AG04450 (cell line): ENCODE results near the gene KLK14. TPM values are rescaled to one million over a fixed set of nuclear protein-coding genes. Genes with fewer than 3 reads are reported as not detected.

ENCODE experiments used
- CTCF ChIA-PET: fragments of 300-600, 350-600 bp; formaldehyde crosslinking; extraction: SDS; loops from one replicate; lab custom pipeline; 2022; ENCODE audit warnings: antibody characterized with exemption, inconsistent platforms; lab: Charles Lee
- POLR2A ChIA-PET: fragments of 350-600 bp; formaldehyde crosslinking; extraction: SDS; loops from one replicate; lab custom pipeline; 2021; ENCODE audit warnings: antibody characterized with exemption, inconsistent platforms; lab: Yijun Ruan, JAX
- DNase-seq: peaks from one replicate; pipeline ENCODE4 v3.0.0-alpha.2; 2011; ENCODE audit warnings: low read depth, low spot score
- H3K27ac ChIP-seq: one replicate; pipeline ENCODE4 v1.5.1; 2012; ENCODE audit warnings: low read depth, low read length, control low read depth
- H3K27me3 ChIP-seq: one replicate; pipeline ENCODE4 v1.6.0; 2012; ENCODE audit warnings: low read length; ENCODE audit not compliant: control insufficient read depth, insufficient read depth
- H3K4me3 ChIP-seq: 2 replicates; pipeline ENCODE4 v1.5.1; 2011; ENCODE audit warnings: mild to moderate bottlenecking, low read depth, low read length, control low read depth
- H3K9me3 ChIP-seq: 2 replicates; pipeline ENCODE4 v1.5.1; 2012; ENCODE audit warnings: low read length; ENCODE audit not compliant: control insufficient read depth, insufficient read depth
- polyA plus RNA-seq: library from polyadenylated mRNA; depleted of rRNA; stranded (reverse); fragments of >200 nt; gene quantifications from 2 replicates; pipeline ENCODE4 v1.2.3, GENCODE V29; 2011
- TF ChIP-seq, protein P1 (sequence below): IDR thresholded peaks from 2 replicates; pipeline ENCODE4 v1.5.1; 2011; ENCODE audit warnings: low read depth, low read length, control low read depth, inconsistent platforms

The KLK14 gene
- polyA plus RNA-seq, 1 experiment = not detected

DNA sequence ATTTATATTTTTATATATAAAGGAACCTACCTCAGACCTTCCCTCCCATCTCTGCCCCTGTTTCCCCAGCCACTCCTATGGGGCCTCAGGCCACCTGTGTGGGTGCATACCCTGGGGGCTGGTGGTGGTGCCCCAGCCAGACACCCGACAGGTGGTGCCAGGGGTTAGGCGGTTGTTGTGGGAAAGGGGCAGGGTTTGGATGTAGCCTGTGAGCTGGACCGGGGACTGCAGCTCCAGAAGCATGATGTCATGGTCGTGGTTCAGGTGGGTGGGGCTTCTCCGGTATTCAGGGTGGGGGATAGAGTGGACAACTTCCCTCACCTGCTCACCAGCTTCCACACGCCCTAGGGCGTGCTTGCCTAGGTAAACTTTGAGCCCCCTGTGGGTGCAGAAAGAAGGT, 23.0 kb downstream of the KLK14 start:
- POLR2A ChIA-PET = no interaction called here
- Histone ChIP-seq H3K4me3 (no peak overlapping the region), H3K27me3 (no peaks in the 10 kb centered on the region), H3K27ac (peak overlapping the region; percentile 31), H3K9me3 (peaks cover 4% of the 10 kb centered on the region; the same call in 1 of the 2 replicates)
- no peak for DNase-seq
- TF ChIP-seq, protein P1, sequence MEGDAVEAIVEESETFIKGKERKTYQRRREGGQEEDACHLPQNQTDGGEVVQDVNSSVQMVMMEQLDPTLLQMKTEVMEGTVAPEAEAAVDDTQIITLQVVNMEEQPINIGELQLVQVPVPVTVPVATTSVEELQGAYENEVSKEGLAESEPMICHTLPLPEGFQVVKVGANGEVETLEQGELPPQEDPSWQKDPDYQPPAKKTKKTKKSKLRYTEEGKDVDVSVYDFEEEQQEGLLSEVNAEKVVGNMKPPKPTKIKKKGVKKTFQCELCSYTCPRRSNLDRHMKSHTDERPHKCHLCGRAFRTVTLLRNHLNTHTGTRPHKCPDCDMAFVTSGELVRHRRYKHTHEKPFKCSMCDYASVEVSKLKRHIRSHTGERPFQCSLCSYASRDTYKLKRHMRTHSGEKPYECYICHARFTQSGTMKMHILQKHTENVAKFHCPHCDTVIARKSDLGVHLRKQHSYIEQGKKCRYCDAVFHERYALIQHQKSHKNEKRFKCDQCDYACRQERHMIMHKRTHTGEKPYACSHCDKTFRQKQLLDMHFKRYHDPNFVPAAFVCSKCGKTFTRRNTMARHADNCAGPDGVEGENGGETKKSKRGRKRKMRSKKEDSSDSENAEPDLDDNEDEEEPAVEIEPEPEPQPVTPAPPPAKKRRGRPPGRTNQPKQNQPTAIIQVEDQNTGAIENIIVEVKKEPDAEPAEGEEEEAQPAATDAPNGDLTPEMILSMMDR = no peak
- CTCF ChIA-PET = no interaction called here

DNA sequence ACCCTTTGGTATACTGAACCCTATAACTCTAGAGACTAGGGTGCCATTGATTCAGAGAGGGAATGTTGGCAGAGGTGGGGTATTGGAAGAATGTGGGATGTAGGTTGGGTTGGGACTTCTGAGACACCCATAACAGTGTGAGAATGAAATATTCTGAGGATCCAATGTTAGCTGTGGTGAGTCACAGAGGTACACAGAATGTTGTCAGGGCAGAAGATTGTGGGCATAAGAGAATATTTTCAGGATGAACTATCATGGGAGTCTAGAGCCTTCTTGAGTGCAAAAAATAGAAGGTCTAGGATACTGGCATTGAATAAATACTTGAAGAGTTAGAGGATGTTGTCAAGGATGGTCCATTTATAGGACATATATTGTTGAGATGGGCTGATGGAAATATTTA, 26.8 kb downstream of the KLK14 start:
- Histone ChIP-seq H3K27me3 (no peaks in the 10 kb centered on the region), H3K4me3 (no peak overlapping the region), H3K9me3 (no peaks in the 10 kb centered on the region), H3K27ac (no peak overlapping the region)
- no peak for DNase-seq
- TF ChIP-seq, protein P1 = no peak
- POLR2A ChIA-PET = no interaction called here
- CTCF ChIA-PET = no interaction called here

DNA sequence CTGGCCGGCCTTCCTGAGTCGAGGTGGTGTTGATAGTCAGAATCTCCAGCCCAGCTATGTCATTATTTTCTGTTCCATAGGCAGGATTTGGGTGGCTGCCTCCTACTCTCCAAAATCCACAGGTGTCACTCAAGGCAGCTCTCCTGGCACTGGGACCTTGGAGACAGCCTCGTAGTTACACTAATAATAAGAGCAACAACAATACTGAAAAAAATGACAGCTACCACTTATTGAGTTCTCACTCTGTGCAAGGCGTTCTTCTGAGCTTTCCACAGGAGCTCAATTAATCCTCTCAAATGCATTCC, 35.7 kb downstream of the KLK14 start:
- TF ChIP-seq, protein P1 = no peak
- ChIA-PET POLR2A (no interaction called here), CTCF (interaction anchor here (0.8 kb wide), 1 partner anchor 26 kb away, joined by 3 read pairs; no protein-coding TSS in a partner anchor)
- DNase-seq = no peak
- Histone ChIP-seq H3K27me3 (no peaks in the 10 kb centered on the region), H3K27ac (no peak overlapping the region), H3K9me3 (no peaks in the 10 kb centered on the region), H3K4me3 (no peak overlapping the region)

DNA sequence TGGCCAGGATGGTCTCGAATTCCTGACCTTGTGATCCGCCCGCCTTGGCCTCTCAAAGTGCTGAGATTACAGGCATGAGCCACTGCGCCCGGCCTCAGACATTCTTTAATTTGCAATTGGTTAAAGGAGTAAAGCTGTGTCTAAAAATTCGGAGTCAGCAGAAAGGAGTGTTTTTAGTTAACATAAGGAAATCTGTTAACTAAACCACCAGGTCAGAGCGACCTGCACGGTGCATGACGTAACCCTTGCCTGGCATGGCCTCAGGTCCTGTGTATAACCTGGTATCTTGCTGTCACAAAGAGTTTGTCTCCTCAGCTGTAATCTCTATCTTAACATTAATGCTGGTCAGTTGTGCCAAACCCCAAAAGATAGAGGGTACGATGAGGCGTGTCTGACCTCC, 38.4 kb downstream of the KLK14 start:
- Histone ChIP-seq H3K4me3 (no peak overlapping the region), H3K27ac (no peak overlapping the region), H3K27me3 (no peaks in the 10 kb centered on the region), H3K9me3 (no peaks in the 10 kb centered on the region)
- POLR2A ChIA-PET = no interaction called here
- TF ChIP-seq, protein P1 = no peak
- CTCF ChIA-PET = no interaction called here
- DNase-seq = no peak

DNA sequence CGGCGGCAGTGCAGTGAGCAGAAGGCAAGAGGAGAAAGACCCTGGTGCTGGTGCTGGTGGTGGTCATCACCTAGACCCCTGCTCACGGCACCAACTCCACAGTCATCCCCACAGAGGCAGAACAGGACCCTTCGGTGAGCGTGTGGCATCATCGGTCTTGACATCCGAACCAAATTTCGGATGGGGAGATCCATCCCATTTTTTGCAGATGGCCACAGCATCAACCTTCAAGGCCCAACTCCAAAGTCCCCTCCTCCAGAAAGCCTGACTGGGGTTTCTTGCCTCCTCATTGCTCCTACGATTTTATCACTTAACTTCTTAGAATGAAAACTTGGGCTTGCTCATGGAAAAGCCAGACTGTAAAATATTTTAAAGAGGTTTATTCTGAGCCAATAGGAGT, 39.2 kb downstream of the KLK14 start:
- TF ChIP-seq, protein P1 = no peak
- POLR2A ChIA-PET = no interaction called here
- Histone ChIP-seq H3K9me3 (no peaks in the 10 kb centered on the region), H3K27ac (no peak overlapping the region), H3K27me3 (no peaks in the 10 kb centered on the region), H3K4me3 (no peak overlapping the region)
- no peak for DNase-seq
- CTCF ChIA-PET = no interaction called here
